Peyer's patch (tissue), 4 donors: ENCODE measurements around the gene SLC27A1. TPM values are rescaled to one million over a fixed set of nuclear protein-coding genes. Genes with fewer than 3 reads are reported as not detected.

Experiments used
- DNase-seq, 3 donors: peaks; one replicate each; pipeline ENCODE4 v3.0.0-alpha.2; 2017 to 2019
- H3K27ac ChIP-seq, 4 donors: fragments of 200-600 bp; sonication (generic); one replicate each; pipeline ENCODE4 v1.5.1; 2016 to 2019
- H3K27me3 ChIP-seq, 2 donors: fragments of 200-600 bp; sonication (generic); one replicate each; pipeline ENCODE4 v1.5.1; 2019
- H3K36me3 ChIP-seq, 3 donors: fragments of 200-600 bp; sonication (generic); one replicate each; pipeline ENCODE4 v1.5.1; 2016 to 2019
- H3K4me1 ChIP-seq, 4 donors: fragments of 200-600 bp; sonication (generic); one replicate each; pipeline ENCODE4 v1.5.1; 2016 to 2019
- H3K4me3 ChIP-seq, 4 donors: fragments of 200-600 bp; sonication (generic); 1 replicate in 3 of 4; 2 replicates in 1 of 4; pipeline ENCODE4 v1.5.1; 2016 to 2019; ENCODE audit warnings: mild to moderate bottlenecking in 1 of 4
- H3K9me3 ChIP-seq, 4 donors: fragments of 200-600 bp; sonication (generic); one replicate each; pipeline ENCODE4 v1.5.1; 2016 to 2019; ENCODE audit warnings: mild to moderate bottlenecking in 1 of 4
- POLR2A ChIP-seq, 2 donors: fragments of 450-650 bp; IDR thresholded peaks; one replicate each; pipeline ENCODE4 v1.5.1; 2017; ENCODE audit warnings: antibody characterized with exemption in 2 of 2, mild to moderate bottlenecking in 2 of 2, moderate library complexity in 2 of 2
- total RNA-seq, 4 donors: library from RNA; depleted of rRNA; stranded (reverse); fragments of >200 nt; gene quantifications; one replicate each; pipeline ENCODE4 v1.1.0, GENCODE V29; 2016
- TF ChIP-seq, protein P1 (sequence below), 6 experiments: fragments of 450-650 bp in 4 of 6; fragments of 200-600 bp in 2 of 6; sonication (generic) in 1 of 6; IDR thresholded peaks; one replicate each; pipeline ENCODE4 v1.5.1; 2017 to 2019; ENCODE audit warnings: antibody characterized with exemption in 6 of 6, mild to moderate bottlenecking in 3 of 6, moderate library complexity in 1 of 6

SLC27A1 gene
- total RNA-seq, 4 donors from 2014 or later = 0.70 to 13.2 (median 8.3) TPM

DNA sequence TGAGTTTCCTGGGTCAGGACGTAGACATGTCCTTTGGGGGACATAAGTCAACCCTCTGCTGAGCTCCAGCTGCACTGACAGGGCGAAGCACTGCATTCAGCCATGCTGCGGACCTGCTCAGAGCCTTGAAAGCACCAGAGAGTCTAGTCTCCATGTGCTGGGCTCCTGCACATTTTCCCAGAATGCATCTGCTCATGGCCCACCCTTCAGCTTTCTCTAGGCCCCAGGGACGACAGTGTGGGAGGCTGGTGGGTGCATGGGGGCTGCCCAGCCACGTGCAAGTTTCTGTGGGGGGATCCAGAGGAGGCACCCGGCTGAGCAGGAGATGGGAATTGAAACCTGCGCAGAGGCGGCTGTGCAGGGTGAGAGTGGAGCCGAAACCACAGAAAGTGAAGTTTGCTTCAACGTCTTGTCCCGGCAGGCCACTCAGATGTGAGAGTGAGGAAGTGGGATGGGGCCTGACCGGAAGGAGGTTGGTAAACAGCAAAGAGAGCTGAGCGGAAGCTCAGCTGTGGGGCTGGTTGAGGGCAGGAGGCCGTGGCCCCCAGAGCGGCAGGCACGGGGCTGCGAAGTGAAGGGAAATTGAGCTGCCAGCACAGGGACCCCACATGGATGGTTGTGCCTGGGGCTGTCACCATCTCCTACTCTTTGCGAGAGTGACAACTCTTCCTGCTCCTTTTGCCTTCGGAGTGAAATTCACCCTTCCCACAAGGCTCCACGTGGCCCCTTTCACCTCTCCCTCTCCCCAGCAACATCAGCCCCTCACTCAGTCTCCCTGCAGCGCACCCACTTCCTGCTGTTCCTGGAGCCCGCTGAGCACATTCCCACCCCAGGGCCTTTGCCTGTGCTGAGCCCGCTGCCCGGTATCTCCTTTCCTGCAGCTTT is 52.9 kb downstream of the SLC27A1 start:
- Histone ChIP-seq H3K4me1 (peaks cover 0 to 32% (median 17%) of the 10 kb centered on the region in 4 donors), H3K27ac (peak overlapping the region; percentile 61 to 82 (median 67)), H3K4me3 (no peak overlapping the region), H3K27me3 (no peaks in the 10 kb centered on the region), H3K36me3 (peaks cover 0 to 21% (median 0%) of the 10 kb centered on the region in 3 donors), H3K9me3 (no peaks in the 10 kb centered on the region)
- TF ChIP-seq, protein P1, sequence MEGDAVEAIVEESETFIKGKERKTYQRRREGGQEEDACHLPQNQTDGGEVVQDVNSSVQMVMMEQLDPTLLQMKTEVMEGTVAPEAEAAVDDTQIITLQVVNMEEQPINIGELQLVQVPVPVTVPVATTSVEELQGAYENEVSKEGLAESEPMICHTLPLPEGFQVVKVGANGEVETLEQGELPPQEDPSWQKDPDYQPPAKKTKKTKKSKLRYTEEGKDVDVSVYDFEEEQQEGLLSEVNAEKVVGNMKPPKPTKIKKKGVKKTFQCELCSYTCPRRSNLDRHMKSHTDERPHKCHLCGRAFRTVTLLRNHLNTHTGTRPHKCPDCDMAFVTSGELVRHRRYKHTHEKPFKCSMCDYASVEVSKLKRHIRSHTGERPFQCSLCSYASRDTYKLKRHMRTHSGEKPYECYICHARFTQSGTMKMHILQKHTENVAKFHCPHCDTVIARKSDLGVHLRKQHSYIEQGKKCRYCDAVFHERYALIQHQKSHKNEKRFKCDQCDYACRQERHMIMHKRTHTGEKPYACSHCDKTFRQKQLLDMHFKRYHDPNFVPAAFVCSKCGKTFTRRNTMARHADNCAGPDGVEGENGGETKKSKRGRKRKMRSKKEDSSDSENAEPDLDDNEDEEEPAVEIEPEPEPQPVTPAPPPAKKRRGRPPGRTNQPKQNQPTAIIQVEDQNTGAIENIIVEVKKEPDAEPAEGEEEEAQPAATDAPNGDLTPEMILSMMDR (IDR thresholded peaks at IDR 0.05) = no peak
- no peak for TF ChIP-seq POLR2A (IDR thresholded peaks at IDR 0.05)
- DNase-seq = peak in 2 of 3 donors; percentile 95

DNA sequence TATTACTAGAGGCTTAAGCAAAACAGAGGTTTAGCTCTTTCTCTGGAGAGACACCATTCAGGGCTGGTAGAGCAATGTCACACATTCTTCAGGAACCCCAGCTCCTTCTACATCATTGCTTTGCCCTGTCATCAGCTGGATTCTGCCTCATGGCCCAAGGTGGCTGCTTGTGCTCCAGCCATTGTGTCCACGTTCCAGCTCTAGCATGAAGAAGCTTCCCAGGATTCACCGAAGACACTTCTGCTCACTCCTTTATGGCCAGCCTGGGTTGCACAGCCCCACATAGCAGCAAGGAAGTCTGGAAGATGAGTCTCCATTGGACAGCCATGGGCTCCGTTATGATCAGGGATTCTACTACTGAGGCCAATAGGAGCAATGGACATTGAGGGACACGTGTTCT is 54.3 kb downstream of the SLC27A1 start:
- Histone ChIP-seq H3K27me3 (no peaks in the 10 kb centered on the region), H3K27ac (peak overlapping the region in 1 of 4 donors; percentile 82)
- no peak for DNase-seq

DNA sequence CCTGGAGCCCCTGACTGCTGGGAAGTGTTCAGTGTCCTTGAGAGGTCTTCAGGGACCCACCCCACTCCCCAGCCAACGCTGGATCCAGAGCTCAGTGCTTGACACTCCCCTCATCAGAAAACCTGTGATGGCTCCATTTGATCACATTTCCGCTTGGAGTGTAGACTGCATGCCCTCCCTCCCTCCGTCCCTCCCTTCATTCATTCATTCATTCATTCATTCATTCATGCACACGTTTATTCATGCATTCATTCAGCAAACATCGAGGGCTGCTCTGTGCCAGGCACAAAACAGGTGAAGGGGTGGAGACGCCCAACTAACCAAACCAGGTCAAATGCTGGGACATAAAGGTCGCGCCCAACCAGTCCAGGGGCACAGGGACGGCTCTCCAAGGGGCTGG is 54.8 kb downstream of the SLC27A1 start:
- H3K9me3 ChIP-seq = peaks cover 0 to 4% (median 0%) of the 10 kb centered on the region in 4 donors
- peaks cover 0 to 7% (median 0%) of the 10 kb centered on the region in 3 donors for H3K36me3 ChIP-seq
- TF ChIP-seq, protein P1 (IDR thresholded peaks at IDR 0.05) = no peak
- TF ChIP-seq POLR2A (IDR thresholded peaks at IDR 0.05) = no peak
- peak overlapping the region in 1 of 4 donors; percentile 79 for H3K27ac ChIP-seq
- H3K27me3 ChIP-seq = no peaks in the 10 kb centered on the region
- no peak for DNase-seq
- H3K4me1 ChIP-seq = peaks cover 0 to 32% (median 17%) of the 10 kb centered on the region in 4 donors
- H3K4me3 ChIP-seq = no peak overlapping the region

More for the DNA sequence above, 54.3 kb downstream of the SLC27A1 start:
- TF ChIP-seq POLR2A (IDR thresholded peaks at IDR 0.05) = no peak
- TF ChIP-seq, protein P1 (IDR thresholded peaks at IDR 0.05) = no peak
- peaks cover 0 to 32% (median 17%) of the 10 kb centered on the region in 4 donors for H3K4me1 ChIP-seq
- H3K36me3 ChIP-seq = peaks cover 0 to 7% (median 0%) of the 10 kb centered on the region in 3 donors
- H3K4me3 ChIP-seq = no peak overlapping the region
- peaks cover 0 to 4% (median 0%) of the 10 kb centered on the region in 4 donors for H3K9me3 ChIP-seq

DNA sequence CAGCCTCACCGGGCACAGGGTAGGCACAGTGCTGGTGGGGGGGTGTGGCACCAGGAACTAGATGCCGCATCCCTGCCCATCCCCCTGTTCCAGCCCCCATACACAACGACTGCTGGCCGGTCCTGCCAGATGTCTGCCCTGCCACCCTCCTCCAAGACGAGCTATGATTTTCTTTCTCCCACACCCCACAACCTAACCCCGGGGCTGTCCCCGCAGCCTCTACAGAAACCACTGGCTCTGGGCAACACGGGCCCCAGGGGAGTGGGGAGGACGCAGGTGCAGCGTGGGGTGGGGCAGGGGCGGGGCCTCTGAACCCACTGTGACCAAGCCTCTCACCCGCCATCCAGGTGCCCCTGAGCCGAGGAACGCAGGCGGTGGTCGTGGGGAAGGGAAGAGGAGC is 56.6 kb downstream of the SLC27A1 start:
- Histone ChIP-seq H3K27ac (peak overlapping the region in 2 of 4 donors; percentile 45 to 79), H3K9me3 (peaks cover 0 to 4% (median 0%) of the 10 kb centered on the region in 4 donors), H3K4me1 (peaks cover 0 to 32% (median 17%) of the 10 kb centered on the region in 4 donors), H3K36me3 (no peaks in the 10 kb centered on the region), H3K4me3 (peak overlapping the region in 2 of 4 donors; percentile 39 to 48), H3K27me3 (no peaks in the 10 kb centered on the region)
- no peak for TF ChIP-seq POLR2A (IDR thresholded peaks at IDR 0.05)
- TF ChIP-seq, protein P1 (IDR thresholded peaks at IDR 0.05) = no peak
- DNase-seq = peak in 2 of 3 donors; percentile 90 to 91

DNA sequence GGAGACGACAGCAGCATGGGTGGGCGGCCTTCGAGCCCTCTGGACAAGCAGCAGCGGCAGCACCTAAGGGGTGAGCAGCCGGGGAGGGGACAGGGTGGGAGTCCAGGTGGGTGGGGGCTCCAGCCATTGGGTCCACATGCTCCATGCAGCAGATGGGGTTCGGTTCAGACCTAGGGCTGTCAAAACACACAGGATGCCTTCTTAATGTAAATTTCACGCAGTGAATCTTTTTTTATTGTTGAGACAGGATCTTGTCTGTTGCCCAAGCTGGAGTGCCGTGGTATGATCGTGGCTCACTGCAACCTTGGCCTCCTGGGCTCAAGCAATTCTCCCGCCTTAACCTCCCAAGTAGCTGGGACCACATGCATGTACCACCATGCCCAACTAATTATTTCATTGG is 57.0 kb downstream of the SLC27A1 start:
- Histone ChIP-seq H3K9me3 (peaks cover 0 to 4% (median 0%) of the 10 kb centered on the region in 4 donors), H3K27me3 (no peaks in the 10 kb centered on the region), H3K36me3 (no peaks in the 10 kb centered on the region), H3K4me1 (peaks cover 0 to 32% (median 17%) of the 10 kb centered on the region in 4 donors), H3K4me3 (peak overlapping the region in 2 of 4 donors; percentile 39 to 48), H3K27ac (peak overlapping the region in 2 of 4 donors; percentile 45 to 79)
- DNase-seq = no peak
- TF ChIP-seq POLR2A (IDR thresholded peaks at IDR 0.05) = no peak
- TF ChIP-seq, protein P1 (IDR thresholded peaks at IDR 0.05) = no peak
